ENCODE measurements around the gene SLC27A5. TPM values are rescaled to one million over a fixed set of nuclear protein-coding genes. Genes with fewer than 3 reads are reported as not detected.

Gene SLC27A5
- total RNA-seq, 1 experiment from 2014 or later, result 17.1 TPM

DNA sequence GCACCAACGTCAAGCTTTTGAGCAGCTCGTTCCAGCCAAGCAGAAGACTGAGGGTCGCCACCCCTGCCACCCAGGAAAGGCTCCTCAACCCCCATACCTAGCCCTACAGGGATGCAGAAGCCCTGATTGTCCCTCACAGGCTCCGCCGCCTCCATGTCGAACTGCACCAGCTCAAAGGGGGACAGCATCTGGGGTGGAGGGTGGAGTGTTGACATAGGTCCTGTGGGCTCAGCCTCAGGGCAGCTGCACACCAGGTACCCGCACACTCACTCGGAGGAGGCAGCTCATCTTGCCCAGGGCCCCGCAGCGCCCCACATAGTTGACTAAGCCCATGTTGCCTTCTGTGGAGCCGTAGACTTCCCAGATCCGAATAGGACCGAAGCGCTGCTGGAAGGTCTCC lies 11.6 kb downstream of the SLC27A5 start:
- Histone ChIP-seq H3K9me3 (ENCODE audit: control insufficient read depth, low read depth, low read length) (no peaks in the 10 kb centered on the region), H3T11ph (ENCODE audit: low read length) (no peak overlapping the region), H2AK5ac (ENCODE audit: insufficient read length, low read length) (no peak overlapping the region), H2BK12ac (ENCODE audit: insufficient read length, low read depth, low read length) (no peak overlapping the region), H3K4me2 (ENCODE audit: insufficient read depth, insufficient read length, low read length) (peak overlapping the region; percentile 99), H2AFZ (ENCODE audit: low read length) (no peak overlapping the region), H3K27ac (ENCODE audit: insufficient read length, low read depth, low read length) (no peak overlapping the region), H3K9ac (ENCODE audit: extremely low read depth, insufficient read length, low read length) (peak overlapping the region; percentile 83), H4K91ac (ENCODE audit: insufficient read length, low read depth, low read length) (no peak overlapping the region), H3K79me2 (ENCODE audit: insufficient read depth, low read length) (no peaks in the 10 kb centered on the region), H3K4ac (ENCODE audit: low read depth, low read length) (no peak overlapping the region), H2BK120ac (ENCODE audit: low read depth, low read length, poor library complexity, severe bottlenecking) (no peak overlapping the region), H3K14ac (ENCODE audit: insufficient read depth, low read length) (no peak overlapping the region; the same call in 1 of the 2 replicates), H3K4me1 (ENCODE audit: insufficient read depth, low read length) (peaks cover 6% of the 10 kb centered on the region; the same call in 1 of the 2 replicates), H2BK15ac (ENCODE audit: low read depth, low read length) (no peak overlapping the region), H4K20me1 (ENCODE audit: control insufficient read depth, insufficient read depth, insufficient read length) (no peaks in the 10 kb centered on the region), H3K56ac (ENCODE audit: insufficient read length, low read depth, low read length) (no peak overlapping the region), H2BK20ac (ENCODE audit: low read depth, low read length, poor library complexity, severe bottlenecking) (no peak overlapping the region), H3K23me2 (ENCODE audit: insufficient read length, low read depth, low read length, poor library complexity, severe bottlenecking) (peaks cover 14% of the 10 kb centered on the region), H4K8ac (replicated peaks; ENCODE audit: insufficient read length, low read depth, low read length) (no peak overlapping the region), H3K18ac (ENCODE audit: insufficient read length, low read depth, low read length) (no peak overlapping the region), H3K79me1 (ENCODE audit: insufficient read depth, low read depth, low read length, poor library complexity, severe bottlenecking) (no peaks in the 10 kb centered on the region), H3K23ac (ENCODE audit: insufficient read length, low read depth, low read length) (no peak overlapping the region), H3K27me3 (ENCODE audit: insufficient read depth, low read length) (no peaks in the 10 kb centered on the region), H2BK5ac (ENCODE audit: insufficient read length, low read length) (no peak overlapping the region), H4K5ac (ENCODE audit: insufficient read length, low read depth, low read length) (no peak overlapping the region)
- Mint-ChIP-seq H3K9me3 (peaks cover 0 to 3% of the 10 kb centered on the region in 2 experiments; a peak in 1 of 5 replicates), H3K4me1 (peaks cover 9 to 12% of the 10 kb centered on the region in 2 experiments), H3K27me3 (ENCODE audit: low read depth) (peaks cover 4% of the 10 kb centered on the region), H3K27ac (no peak overlapping the region), H3K4me3 (peak overlapping the region; percentile 86 to 99), H3K36me3 (ENCODE audit: insufficient read depth in 1 of 3, low read depth in 3 of 3) (no peaks in the 10 kb centered on the region)
- TF ChIP-seq, protein P1, sequence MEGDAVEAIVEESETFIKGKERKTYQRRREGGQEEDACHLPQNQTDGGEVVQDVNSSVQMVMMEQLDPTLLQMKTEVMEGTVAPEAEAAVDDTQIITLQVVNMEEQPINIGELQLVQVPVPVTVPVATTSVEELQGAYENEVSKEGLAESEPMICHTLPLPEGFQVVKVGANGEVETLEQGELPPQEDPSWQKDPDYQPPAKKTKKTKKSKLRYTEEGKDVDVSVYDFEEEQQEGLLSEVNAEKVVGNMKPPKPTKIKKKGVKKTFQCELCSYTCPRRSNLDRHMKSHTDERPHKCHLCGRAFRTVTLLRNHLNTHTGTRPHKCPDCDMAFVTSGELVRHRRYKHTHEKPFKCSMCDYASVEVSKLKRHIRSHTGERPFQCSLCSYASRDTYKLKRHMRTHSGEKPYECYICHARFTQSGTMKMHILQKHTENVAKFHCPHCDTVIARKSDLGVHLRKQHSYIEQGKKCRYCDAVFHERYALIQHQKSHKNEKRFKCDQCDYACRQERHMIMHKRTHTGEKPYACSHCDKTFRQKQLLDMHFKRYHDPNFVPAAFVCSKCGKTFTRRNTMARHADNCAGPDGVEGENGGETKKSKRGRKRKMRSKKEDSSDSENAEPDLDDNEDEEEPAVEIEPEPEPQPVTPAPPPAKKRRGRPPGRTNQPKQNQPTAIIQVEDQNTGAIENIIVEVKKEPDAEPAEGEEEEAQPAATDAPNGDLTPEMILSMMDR (conservative IDR thresholded peaks at IDR 0.05), result no peak
- WGBS (ENCODE audit: extremely low coverage, insufficient read length, low lambda C conversion rate), result no CpG with 5 or more reads among the region's 14 CpGs
- DNase-seq, result no peak
